ENCODE data around the gene GCC1. TPM values are rescaled to one million over a fixed set of nuclear protein-coding genes. Genes with fewer than 3 reads are reported as not detected.

Gene GCC1
- total RNA-seq, 1 experiment from 2014 or later = 16.8 TPM

DNA sequence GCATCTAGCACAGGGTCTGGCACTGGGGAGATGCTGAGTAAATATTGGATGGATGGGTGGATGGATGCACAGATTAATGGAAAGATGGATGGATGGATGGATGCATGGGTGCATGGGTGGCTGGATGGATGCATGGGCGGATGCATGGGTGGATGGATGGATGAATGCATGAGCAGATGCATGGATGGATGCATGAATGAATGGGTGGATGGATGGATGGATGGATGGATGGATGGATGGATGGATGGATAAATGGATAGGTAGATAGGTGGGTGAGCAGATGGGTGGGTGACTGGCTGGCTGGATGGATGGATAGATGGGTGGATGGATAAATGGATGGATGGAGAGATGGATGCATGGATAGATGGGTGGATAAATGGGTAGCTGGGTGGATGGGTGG is 26.9 kb upstream of the GCC1 start:
- no peak overlapping the region for H3K4me3 Mint-ChIP-seq
- no peaks in the 10 kb centered on the region for H3K79me1 ChIP-seq (ENCODE audit: insufficient read depth, low read depth, low read length, poor library complexity, severe bottlenecking)
- peaks cover 57% of the 10 kb centered on the region for H3K27me3 Mint-ChIP-seq (ENCODE audit: low read depth)
- H2BK15ac ChIP-seq (ENCODE audit: low read depth, low read length) = no peak overlapping the region
- no peaks in the 10 kb centered on the region for H3K79me2 ChIP-seq (ENCODE audit: insufficient read depth, low read length)
- no peak overlapping the region for H3K18ac ChIP-seq (ENCODE audit: insufficient read length, low read depth, low read length)
- no peak overlapping the region for H3K14ac ChIP-seq (ENCODE audit: insufficient read depth, low read length)
- no peak overlapping the region for H3K56ac ChIP-seq (ENCODE audit: insufficient read length, low read depth, low read length)
- peaks cover 0 to 4% (median 0%) of the 10 kb centered on the region in 3 experiments; a peak in 4 of 7 replicates for H3K36me3 Mint-ChIP-seq (ENCODE audit: insufficient read depth in 1 of 3, low read depth in 3 of 3)
- no peak overlapping the region for H4K91ac ChIP-seq (ENCODE audit: insufficient read length, low read depth, low read length)
- H4K8ac ChIP-seq (replicated peaks; ENCODE audit: insufficient read length, low read depth, low read length) = no peak overlapping the region
- no peak overlapping the region for H3K27ac ChIP-seq (ENCODE audit: insufficient read length, low read depth, low read length)
- peaks cover 3% of the 10 kb centered on the region for H3K27me3 ChIP-seq (ENCODE audit: insufficient read depth, low read length)
- no CpG with 5 or more reads among the region's 1 CpG for WGBS (ENCODE audit: extremely low coverage, insufficient read length, low lambda C conversion rate)
- H3K4me2 ChIP-seq (ENCODE audit: insufficient read depth, insufficient read length, low read length) = no peak overlapping the region
- H2BK12ac ChIP-seq (ENCODE audit: insufficient read length, low read depth, low read length) = no peak overlapping the region
- no peaks in the 10 kb centered on the region for H3K9me3 ChIP-seq (ENCODE audit: control insufficient read depth, low read depth, low read length)
- TF ChIP-seq, protein P1, sequence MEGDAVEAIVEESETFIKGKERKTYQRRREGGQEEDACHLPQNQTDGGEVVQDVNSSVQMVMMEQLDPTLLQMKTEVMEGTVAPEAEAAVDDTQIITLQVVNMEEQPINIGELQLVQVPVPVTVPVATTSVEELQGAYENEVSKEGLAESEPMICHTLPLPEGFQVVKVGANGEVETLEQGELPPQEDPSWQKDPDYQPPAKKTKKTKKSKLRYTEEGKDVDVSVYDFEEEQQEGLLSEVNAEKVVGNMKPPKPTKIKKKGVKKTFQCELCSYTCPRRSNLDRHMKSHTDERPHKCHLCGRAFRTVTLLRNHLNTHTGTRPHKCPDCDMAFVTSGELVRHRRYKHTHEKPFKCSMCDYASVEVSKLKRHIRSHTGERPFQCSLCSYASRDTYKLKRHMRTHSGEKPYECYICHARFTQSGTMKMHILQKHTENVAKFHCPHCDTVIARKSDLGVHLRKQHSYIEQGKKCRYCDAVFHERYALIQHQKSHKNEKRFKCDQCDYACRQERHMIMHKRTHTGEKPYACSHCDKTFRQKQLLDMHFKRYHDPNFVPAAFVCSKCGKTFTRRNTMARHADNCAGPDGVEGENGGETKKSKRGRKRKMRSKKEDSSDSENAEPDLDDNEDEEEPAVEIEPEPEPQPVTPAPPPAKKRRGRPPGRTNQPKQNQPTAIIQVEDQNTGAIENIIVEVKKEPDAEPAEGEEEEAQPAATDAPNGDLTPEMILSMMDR (conservative IDR thresholded peaks at IDR 0.05) = no peak
- H3K23me2 ChIP-seq (ENCODE audit: insufficient read length, low read depth, low read length, poor library complexity, severe bottlenecking) = no peaks in the 10 kb centered on the region
- no peak overlapping the region for H2AFZ ChIP-seq (ENCODE audit: low read length)
- H2BK120ac ChIP-seq (ENCODE audit: low read depth, low read length, poor library complexity, severe bottlenecking) = no peak overlapping the region
- no peak overlapping the region for H3K4ac ChIP-seq (ENCODE audit: low read depth, low read length)
- 0 out of 4 replicates have a peak, but pooled peaks cover 0 to 2% of the 10 kb centered on the region in 2 experiments for H3K4me1 Mint-ChIP-seq
- no peak for DNase-seq
- H2BK5ac ChIP-seq (ENCODE audit: insufficient read length, low read length) = no peak overlapping the region
- H4K5ac ChIP-seq (ENCODE audit: insufficient read length, low read depth, low read length) = no peak overlapping the region
- H2BK20ac ChIP-seq (ENCODE audit: low read depth, low read length, poor library complexity, severe bottlenecking) = no peak overlapping the region
- no peak overlapping the region for H2AK5ac ChIP-seq (ENCODE audit: insufficient read length, low read length)
- H4K20me1 ChIP-seq (ENCODE audit: control insufficient read depth, insufficient read depth, insufficient read length) = no peaks in the 10 kb centered on the region
- no peak overlapping the region for H3K23ac ChIP-seq (ENCODE audit: insufficient read length, low read depth, low read length)
- no peak overlapping the region; a peak in 1 of 7 replicates for H3K27ac Mint-ChIP-seq
- no peak overlapping the region for H3K9ac ChIP-seq (ENCODE audit: extremely low read depth, insufficient read length, low read length)
- H3T11ph ChIP-seq (ENCODE audit: low read length) = no peak overlapping the region
- peaks cover 7 to 8% of the 10 kb centered on the region in 2 experiments; a peak in 4 of 5 replicates for H3K9me3 Mint-ChIP-seq
- no peaks in the 10 kb centered on the region for H3K4me1 ChIP-seq (ENCODE audit: insufficient read depth, low read length)

All from H9 (cell line).